Measurements from ENCODE around the gene CCDC13.
A peak's percentile ranks its signal among the peaks of the same experiment; 100 is the strongest.

Gene CCDC13

GRCh38 chr3:42772670-42773408 lies at the start of gene CCDC13:
Gene CCDC13 (minus strand): TSS chr3:42773253. CDS start chr3:42758345, 14,908 bp downstream.
- TF ChIP-seq, protein P1, sequence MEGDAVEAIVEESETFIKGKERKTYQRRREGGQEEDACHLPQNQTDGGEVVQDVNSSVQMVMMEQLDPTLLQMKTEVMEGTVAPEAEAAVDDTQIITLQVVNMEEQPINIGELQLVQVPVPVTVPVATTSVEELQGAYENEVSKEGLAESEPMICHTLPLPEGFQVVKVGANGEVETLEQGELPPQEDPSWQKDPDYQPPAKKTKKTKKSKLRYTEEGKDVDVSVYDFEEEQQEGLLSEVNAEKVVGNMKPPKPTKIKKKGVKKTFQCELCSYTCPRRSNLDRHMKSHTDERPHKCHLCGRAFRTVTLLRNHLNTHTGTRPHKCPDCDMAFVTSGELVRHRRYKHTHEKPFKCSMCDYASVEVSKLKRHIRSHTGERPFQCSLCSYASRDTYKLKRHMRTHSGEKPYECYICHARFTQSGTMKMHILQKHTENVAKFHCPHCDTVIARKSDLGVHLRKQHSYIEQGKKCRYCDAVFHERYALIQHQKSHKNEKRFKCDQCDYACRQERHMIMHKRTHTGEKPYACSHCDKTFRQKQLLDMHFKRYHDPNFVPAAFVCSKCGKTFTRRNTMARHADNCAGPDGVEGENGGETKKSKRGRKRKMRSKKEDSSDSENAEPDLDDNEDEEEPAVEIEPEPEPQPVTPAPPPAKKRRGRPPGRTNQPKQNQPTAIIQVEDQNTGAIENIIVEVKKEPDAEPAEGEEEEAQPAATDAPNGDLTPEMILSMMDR (conservative IDR thresholded peaks at IDR 0.05; ENCODE audit: low read length) = 0 out of 2 replicates have a peak, but pooled peaks have one; percentile 3
- DNase-seq (ENCODE audit: low read depth) = peak; percentile 80
- H3K4me3 ChIP-seq (ENCODE audit: low read length) = peak within 1 kb of the TSS; percentile 58

GRCh38 chr3:42822828-42823227 lies 49.8 kb upstream of the CCDC13 start:
- TF ChIP-seq, protein P1 (conservative IDR thresholded peaks at IDR 0.05; ENCODE audit: low read length) = no peak
- no peak overlapping the region for H3K4me3 ChIP-seq (ENCODE audit: low read length)
- DNase-seq (ENCODE audit: low read depth) = no peak

- TF ChIP-seq, protein P1 (conservative IDR thresholded peaks at IDR 0.05; ENCODE audit: low read length) = no peak
- DNase-seq (ENCODE audit: low read depth) = no peak
Measured at GRCh38 chr3:42820746-42821051, 47.6 kb upstream of the CCDC13 start.

GRCh38 chr3:42819351-42819965 lies 46.4 kb upstream of the CCDC13 start:
- DNase-seq (ENCODE audit: low read depth) = no peak
- H3K4me3 ChIP-seq (ENCODE audit: low read length) = no peak overlapping the region
- TF ChIP-seq, protein P1 (conservative IDR thresholded peaks at IDR 0.05; ENCODE audit: low read length) = no peak

More at GRCh38 chr3:42820746-42821051, 47.6 kb upstream of the CCDC13 start:
- H3K4me3 ChIP-seq (ENCODE audit: low read length) = no peak overlapping the region

DNA sequence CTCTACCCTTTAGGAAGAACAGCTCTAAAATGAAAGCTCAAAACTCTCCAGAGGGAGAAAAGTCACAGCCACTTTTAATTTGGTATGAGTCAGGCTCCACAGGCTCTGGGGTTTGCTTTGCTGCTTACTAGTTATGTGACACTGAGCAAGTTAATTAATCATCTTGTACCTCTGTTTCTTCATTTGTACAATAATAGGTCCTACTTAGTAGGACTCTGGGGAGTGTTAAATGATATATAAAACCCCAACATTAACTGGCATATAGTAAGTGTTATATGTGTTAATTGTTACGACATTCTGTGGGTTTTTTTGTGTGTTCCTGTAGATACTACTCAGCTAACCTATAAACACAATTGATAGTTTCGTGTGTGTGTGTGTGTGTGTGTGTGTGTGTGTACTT lies 42.8 kb upstream of the CCDC13 start:
- no peak for DNase-seq (ENCODE audit: low read depth)
- TF ChIP-seq, protein P1 (conservative IDR thresholded peaks at IDR 0.05; ENCODE audit: low read length) = no peak
- no peak overlapping the region for H3K4me3 ChIP-seq (ENCODE audit: low read length)

- no peak overlapping the region for H3K4me3 ChIP-seq (ENCODE audit: low read length)
- TF ChIP-seq, protein P1 (conservative IDR thresholded peaks at IDR 0.05; ENCODE audit: low read length) = no peak
- no peak for DNase-seq (ENCODE audit: low read depth)
Measured at GRCh38 chr3:42814914-42815507, 42.0 kb upstream of the CCDC13 start.

Data from AG10803 (cell line).